ENCODE results near the gene SCNM1.

Gene SCNM1

GRCh38 chr1:151165738-151166504 lies at the start of gene SCNM1, which contains the start of gene LYSMD1:
Gene SCNM1, plus strand, starts transcription at chr1:151166144. Its CDS starts 9 bp downstream, at chr1:151166153.
Gene LYSMD1, minus strand, starts transcription at chr1:151165902. Its CDS starts 644 bp downstream, at chr1:151165258.
- peak; percentile 71 for DNase-seq (ENCODE audit: low read depth)

GRCh38 chr1:151124763-151125403 lies 41.1 kb upstream of the SCNM1 start:
- no peak for DNase-seq (ENCODE audit: low read depth)

- DNase-seq (ENCODE audit: low read depth) = no peak
These were observed 37.1 kb upstream of the SCNM1 start for GRCh38 chr1:151128800-151129199.

GRCh38 chr1:151130987-151131586 lies 34.9 kb upstream of the SCNM1 start:
- peak; percentile 42 for DNase-seq (ENCODE audit: low read depth)

- DNase-seq (ENCODE audit: low read depth) = no peak
These were observed 34.1 kb upstream of the SCNM1 start for GRCh38 chr1:151131701-151132334.

GRCh38 chr1:151132335-151133017 lies 33.5 kb upstream of the SCNM1 start:
- no peak for DNase-seq (ENCODE audit: low read depth)

GRCh38 chr1:151133018-151133806 lies 32.7 kb upstream of the SCNM1 start:
- DNase-seq (ENCODE audit: low read depth) = no peak

GRCh38 chr1:151134396-151134795 lies 31.5 kb upstream of the SCNM1 start:
- no peak for DNase-seq (ENCODE audit: low read depth)

- DNase-seq (ENCODE audit: low read depth) = no peak
These were observed 31.0 kb upstream of the SCNM1 start for GRCh38 chr1:151134991-151135390.

- DNase-seq (ENCODE audit: low read depth) = no peak
These were observed 30.2 kb upstream of the SCNM1 start for GRCh38 chr1:151135433-151136385.

- no peak for DNase-seq (ENCODE audit: low read depth)
These were observed 28.2 kb upstream of the SCNM1 start for GRCh38 chr1:151137789-151138188.

- no peak for DNase-seq (ENCODE audit: low read depth)
These were observed 23.4 kb upstream of the SCNM1 start for GRCh38 chr1:151142411-151143056.

GRCh38 chr1:151143057-151143435 lies 22.9 kb upstream of the SCNM1 start:
- no peak for DNase-seq (ENCODE audit: low read depth)

- no peak for DNase-seq (ENCODE audit: low read depth)
These were observed 22.0 kb upstream of the SCNM1 start for GRCh38 chr1:151143986-151144385.

- DNase-seq (ENCODE audit: low read depth) = no peak
These were observed 21.3 kb upstream of the SCNM1 start for GRCh38 chr1:151144474-151145303.

- DNase-seq (ENCODE audit: low read depth) = no peak
These were observed 20.5 kb upstream of the SCNM1 start for GRCh38 chr1:151145304-151146071.

GRCh38 chr1:151146072-151146411 lies 19.9 kb upstream of the SCNM1 start:
- DNase-seq (ENCODE audit: low read depth) = no peak
